Measurements from ENCODE around the gene MB21D2.

The MB21D2 gene

DNA sequence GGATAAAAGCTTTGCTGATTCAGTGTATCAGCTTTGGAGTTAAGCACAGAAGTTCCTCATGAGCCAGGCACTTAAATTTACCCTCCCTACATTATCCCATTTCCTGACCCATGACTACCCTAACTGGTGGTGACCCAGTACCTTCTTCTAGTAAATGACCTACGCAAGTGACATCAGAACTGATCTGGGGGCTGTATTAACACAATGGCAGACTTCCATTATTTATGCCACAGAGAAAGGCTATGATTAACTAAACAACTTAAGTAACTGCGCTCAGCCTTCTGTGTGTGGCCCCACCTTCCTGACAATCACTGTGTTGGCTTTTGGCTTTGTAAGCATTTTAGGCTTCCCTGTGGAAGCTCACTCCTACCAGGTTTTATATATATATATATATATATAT lies 1.9 kb downstream of the MB21D2 start:
- Histone ChIP-seq H3K4me1 (ENCODE audit: control insufficient read depth in 1 of 2, insufficient read depth in 1 of 2, low read depth in 1 of 2, low read length in 1 of 2) (peaks cover 0 to 9% of the 10 kb centered on the region in 2 experiments), H3K4me3 (ENCODE audit: low read depth in 1 of 2, low read length in 1 of 2) (no peak overlapping the region), H3K27me3 (peaks cover 81% of the 10 kb centered on the region), H3K9me3 (no peaks in the 10 kb centered on the region), H3K27ac (no peak overlapping the region), H3K36me3 (no peaks in the 10 kb centered on the region)
- no peak for TF ChIP-seq CTCF (IDR thresholded peaks at IDR 0.05)

- H3K4me3 ChIP-seq (ENCODE audit: low read depth in 1 of 2, low read length in 1 of 2) = no peak overlapping the region
These were observed 2.4 kb downstream of the MB21D2 start for GRCh38 chr3:192915304-192915703.

DNA sequence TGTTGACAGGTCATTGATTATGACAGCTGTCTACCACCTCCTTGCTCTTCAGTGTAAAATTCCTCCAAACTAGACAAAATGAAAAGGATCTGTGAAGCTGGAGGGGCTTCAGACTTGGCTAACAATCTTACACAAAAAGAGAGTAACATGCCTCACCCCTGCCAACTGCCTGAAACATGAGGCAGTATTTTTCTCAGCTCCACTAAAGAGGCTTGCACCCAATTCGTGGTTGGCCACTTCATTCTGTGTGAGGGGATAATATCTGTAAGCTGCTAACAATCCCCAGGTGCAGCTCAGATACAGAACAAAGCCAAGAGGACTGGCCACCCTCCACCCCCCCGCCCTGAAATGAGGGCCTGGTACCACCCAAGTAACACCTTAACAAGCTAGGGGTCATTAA lies 2.8 kb downstream of the MB21D2 start:
- H3K27ac ChIP-seq = no peak overlapping the region
- H3K9me3 ChIP-seq = no peaks in the 10 kb centered on the region
- no peak for TF ChIP-seq CTCF (IDR thresholded peaks at IDR 0.05)
- peaks cover 0 to 9% of the 10 kb centered on the region in 2 experiments for H3K4me1 ChIP-seq (ENCODE audit: control insufficient read depth in 1 of 2, insufficient read depth in 1 of 2, low read depth in 1 of 2, low read length in 1 of 2)
- H3K36me3 ChIP-seq = no peaks in the 10 kb centered on the region
- H3K4me3 ChIP-seq (ENCODE audit: low read depth in 1 of 2, low read length in 1 of 2) = no peak overlapping the region
- H3K27me3 ChIP-seq = peaks cover 72% of the 10 kb centered on the region

More at GRCh38 chr3:192915304-192915703, 2.4 kb downstream of the MB21D2 start:
- no peaks in the 10 kb centered on the region for H3K36me3 ChIP-seq
- H3K9me3 ChIP-seq = no peaks in the 10 kb centered on the region
- H3K4me1 ChIP-seq (ENCODE audit: control insufficient read depth in 1 of 2, insufficient read depth in 1 of 2, low read depth in 1 of 2, low read length in 1 of 2) = peaks cover 0 to 9% of the 10 kb centered on the region in 2 experiments
- no peak for TF ChIP-seq CTCF (IDR thresholded peaks at IDR 0.05)
- no peak overlapping the region for H3K27ac ChIP-seq
- H3K27me3 ChIP-seq = peaks cover 76% of the 10 kb centered on the region

DNA sequence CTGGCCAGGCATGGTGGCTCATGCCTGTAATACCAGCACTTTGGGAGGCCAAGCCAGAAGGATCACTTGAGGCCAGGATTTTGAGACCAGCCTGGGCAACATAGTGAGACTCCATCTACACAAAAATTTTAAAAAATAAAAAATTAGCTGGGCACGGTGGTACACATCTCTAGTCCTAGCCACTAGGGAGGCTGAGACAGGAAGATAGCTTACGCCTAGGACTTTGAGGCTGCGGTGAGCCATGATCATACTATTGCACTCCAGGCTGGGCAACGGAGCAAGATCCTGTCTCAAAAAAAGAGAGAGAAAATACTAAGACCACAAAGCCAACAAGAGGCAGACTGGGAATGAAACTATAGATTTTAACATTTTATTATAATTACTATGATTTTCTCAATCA lies 4.1 kb downstream of the MB21D2 start:
- H3K27me3 ChIP-seq = peaks cover 59% of the 10 kb centered on the region
- no peaks in the 10 kb centered on the region for H3K9me3 ChIP-seq
- H3K36me3 ChIP-seq = no peaks in the 10 kb centered on the region
- H3K4me1 ChIP-seq (ENCODE audit: control insufficient read depth in 1 of 2, insufficient read depth in 1 of 2, low read depth in 1 of 2, low read length in 1 of 2) = peaks cover 0 to 9% of the 10 kb centered on the region in 2 experiments
- no peak overlapping the region for H3K4me3 ChIP-seq (ENCODE audit: low read depth in 1 of 2, low read length in 1 of 2)
- TF ChIP-seq CTCF (IDR thresholded peaks at IDR 0.05) = no peak
- H3K27ac ChIP-seq = no peak overlapping the region

DNA sequence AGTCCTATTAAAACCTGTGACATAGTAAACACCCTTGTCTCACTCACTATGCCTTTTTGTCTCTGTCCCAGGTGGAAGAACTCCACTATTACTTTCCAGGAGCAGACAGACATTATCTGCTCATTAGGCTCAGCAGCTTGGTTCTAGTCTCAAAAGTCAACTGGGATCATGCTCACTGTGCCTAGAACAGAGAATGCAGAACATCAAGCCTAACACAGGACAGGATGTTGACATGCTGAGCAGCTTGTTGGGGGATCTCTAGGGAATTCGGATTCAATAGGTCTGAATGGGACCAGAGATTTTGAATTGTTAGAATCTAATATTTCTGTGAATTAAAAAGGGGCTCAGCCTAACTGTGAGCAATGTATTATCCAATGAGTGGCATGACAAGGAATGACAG lies 6.4 kb downstream of the MB21D2 start:
- no peak overlapping the region for H3K4me3 ChIP-seq (ENCODE audit: low read depth in 1 of 2, low read length in 1 of 2)
- no peaks in the 10 kb centered on the region for H3K9me3 ChIP-seq
- H3K36me3 ChIP-seq = no peaks in the 10 kb centered on the region
- H3K27me3 ChIP-seq = peaks cover 36% of the 10 kb centered on the region
- no peaks in the 10 kb centered on the region for H3K4me1 ChIP-seq (ENCODE audit: control insufficient read depth in 1 of 2, insufficient read depth in 1 of 2, low read depth in 1 of 2, low read length in 1 of 2)
- no peak for TF ChIP-seq CTCF (IDR thresholded peaks at IDR 0.05)
- no peak overlapping the region for H3K27ac ChIP-seq

- peaks cover 1% of the 10 kb centered on the region for H3K27me3 ChIP-seq
- no peak overlapping the region for H3K4me3 ChIP-seq (ENCODE audit: low read depth in 1 of 2, low read length in 1 of 2)
- H3K9me3 ChIP-seq = no peaks in the 10 kb centered on the region
- H3K4me1 ChIP-seq (ENCODE audit: control insufficient read depth in 1 of 2, insufficient read depth in 1 of 2, low read depth in 1 of 2, low read length in 1 of 2) = no peaks in the 10 kb centered on the region
- no peak for TF ChIP-seq CTCF (IDR thresholded peaks at IDR 0.05)
- H3K36me3 ChIP-seq = no peaks in the 10 kb centered on the region
- H3K27ac ChIP-seq = no peak overlapping the region
These were observed 9.9 kb downstream of the MB21D2 start for GRCh38 chr3:192907784-192908183.

Measured in neutrophil (primary cell).